ENCODE measurements around the gene PARVA. TPM values are rescaled to one million over a fixed set of nuclear protein-coding genes. Genes with fewer than 3 reads are reported as not detected.

Gene PARVA
- total and polyA plus RNA-seq, 2 donors from 2014 or later, result 25.1 to 80.3 TPM

DNA sequence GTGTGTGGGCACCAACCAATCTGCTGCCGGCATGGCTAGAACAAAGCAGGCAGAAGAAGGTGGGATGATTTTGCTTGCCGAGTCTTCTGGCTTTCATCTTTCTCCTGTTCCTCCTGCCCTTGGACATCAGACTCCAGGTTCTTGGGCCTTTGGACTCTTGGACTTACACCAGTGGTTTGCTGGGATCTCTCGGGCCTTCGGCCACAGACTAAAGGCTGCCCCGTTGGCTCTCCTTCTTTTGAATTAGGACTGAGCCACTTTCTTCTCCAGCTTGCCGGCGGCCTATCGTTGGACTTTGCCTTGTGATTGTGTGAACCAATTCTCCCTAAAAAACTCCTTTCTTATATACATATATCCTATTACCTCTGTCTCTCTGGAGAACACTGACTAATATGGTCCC is 168.8 kb downstream of the PARVA start:
- FAIRE-seq (no peak), DNase-seq (no peak)
- no peak overlapping the region for H3K27ac ChIP-seq (ENCODE audit: low read depth in 2 of 2, low read length in 2 of 2)
- H3K4me3 ChIP-seq (ENCODE audit: low read length in 3 of 3), result no peak overlapping the region
- H3K9me3 ChIP-seq (ENCODE audit: control insufficient read depth in 2 of 3, insufficient read depth in 1 of 3, low read length in 3 of 3), result no peaks in the 10 kb centered on the region
- no peaks in the 10 kb centered on the region for H3K27me3 ChIP-seq (ENCODE audit: control insufficient read depth, insufficient read depth, low read length)
- H3K4me1 ChIP-seq (ENCODE audit: control insufficient read depth in 2 of 3, insufficient read depth in 2 of 3, low read depth in 1 of 3, low read length in 3 of 3), result peaks cover 0 to 3% (median 0%) of the 10 kb centered on the region in 3 donors
- intact Hi-C loops (cut with DNase I), result no loop called here
- no peak overlapping the region for H3K9ac ChIP-seq (ENCODE audit: low read length in 3 of 3)
- no peaks in the 10 kb centered on the region for H3K36me3 ChIP-seq (ENCODE audit: control insufficient read depth in 2 of 3, insufficient read depth in 3 of 3, low read length in 3 of 3)
- TF ChIP-seq, protein P1, sequence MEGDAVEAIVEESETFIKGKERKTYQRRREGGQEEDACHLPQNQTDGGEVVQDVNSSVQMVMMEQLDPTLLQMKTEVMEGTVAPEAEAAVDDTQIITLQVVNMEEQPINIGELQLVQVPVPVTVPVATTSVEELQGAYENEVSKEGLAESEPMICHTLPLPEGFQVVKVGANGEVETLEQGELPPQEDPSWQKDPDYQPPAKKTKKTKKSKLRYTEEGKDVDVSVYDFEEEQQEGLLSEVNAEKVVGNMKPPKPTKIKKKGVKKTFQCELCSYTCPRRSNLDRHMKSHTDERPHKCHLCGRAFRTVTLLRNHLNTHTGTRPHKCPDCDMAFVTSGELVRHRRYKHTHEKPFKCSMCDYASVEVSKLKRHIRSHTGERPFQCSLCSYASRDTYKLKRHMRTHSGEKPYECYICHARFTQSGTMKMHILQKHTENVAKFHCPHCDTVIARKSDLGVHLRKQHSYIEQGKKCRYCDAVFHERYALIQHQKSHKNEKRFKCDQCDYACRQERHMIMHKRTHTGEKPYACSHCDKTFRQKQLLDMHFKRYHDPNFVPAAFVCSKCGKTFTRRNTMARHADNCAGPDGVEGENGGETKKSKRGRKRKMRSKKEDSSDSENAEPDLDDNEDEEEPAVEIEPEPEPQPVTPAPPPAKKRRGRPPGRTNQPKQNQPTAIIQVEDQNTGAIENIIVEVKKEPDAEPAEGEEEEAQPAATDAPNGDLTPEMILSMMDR (IDR thresholded peaks at IDR 0.05; ENCODE audit: borderline replicate concordance, extremely low read depth, insufficient read depth), result no peak

DNA sequence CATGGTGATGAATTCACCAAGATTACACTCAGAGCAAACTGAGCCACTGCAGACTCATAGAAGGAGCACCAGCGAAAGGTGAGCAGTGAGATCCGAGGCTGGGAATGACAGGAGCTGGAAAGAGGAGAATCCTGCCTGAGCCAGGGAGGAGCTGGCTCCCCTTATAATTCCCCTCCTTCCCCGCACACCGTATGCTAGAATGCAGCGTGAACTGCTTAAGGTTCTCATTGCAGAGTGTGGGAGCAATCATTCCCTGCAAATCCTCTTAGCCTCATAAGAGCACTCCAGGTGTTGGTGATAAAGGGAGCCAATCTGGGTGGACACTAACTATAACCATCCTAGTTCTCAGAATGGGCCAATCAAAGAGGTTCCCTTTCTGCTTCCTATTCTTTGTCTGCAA is 169.3 kb downstream of the PARVA start:
- intact Hi-C loops (cut with DNase I), result no loop called here
- no peak overlapping the region for H3K4me3 ChIP-seq (ENCODE audit: low read length in 3 of 3)
- no peaks in the 10 kb centered on the region for H3K27me3 ChIP-seq (ENCODE audit: control insufficient read depth, insufficient read depth, low read length)
- FAIRE-seq (no peak), DNase-seq (no peak)
- H3K9me3 ChIP-seq (ENCODE audit: control insufficient read depth in 2 of 3, insufficient read depth in 1 of 3, low read length in 3 of 3), result no peaks in the 10 kb centered on the region
- TF ChIP-seq, protein P1 (IDR thresholded peaks at IDR 0.05; ENCODE audit: borderline replicate concordance, extremely low read depth, insufficient read depth), result no peak
- H3K9ac ChIP-seq (ENCODE audit: low read length in 3 of 3), result no peak overlapping the region
- H3K36me3 ChIP-seq (ENCODE audit: control insufficient read depth in 2 of 3, insufficient read depth in 3 of 3, low read length in 3 of 3), result no peaks in the 10 kb centered on the region
- no peak overlapping the region for H3K27ac ChIP-seq (ENCODE audit: low read depth in 2 of 2, low read length in 2 of 2)
- H3K4me1 ChIP-seq (ENCODE audit: control insufficient read depth in 2 of 3, insufficient read depth in 2 of 3, low read depth in 1 of 3, low read length in 3 of 3), result peaks cover 0 to 3% (median 0%) of the 10 kb centered on the region in 3 donors

DNA sequence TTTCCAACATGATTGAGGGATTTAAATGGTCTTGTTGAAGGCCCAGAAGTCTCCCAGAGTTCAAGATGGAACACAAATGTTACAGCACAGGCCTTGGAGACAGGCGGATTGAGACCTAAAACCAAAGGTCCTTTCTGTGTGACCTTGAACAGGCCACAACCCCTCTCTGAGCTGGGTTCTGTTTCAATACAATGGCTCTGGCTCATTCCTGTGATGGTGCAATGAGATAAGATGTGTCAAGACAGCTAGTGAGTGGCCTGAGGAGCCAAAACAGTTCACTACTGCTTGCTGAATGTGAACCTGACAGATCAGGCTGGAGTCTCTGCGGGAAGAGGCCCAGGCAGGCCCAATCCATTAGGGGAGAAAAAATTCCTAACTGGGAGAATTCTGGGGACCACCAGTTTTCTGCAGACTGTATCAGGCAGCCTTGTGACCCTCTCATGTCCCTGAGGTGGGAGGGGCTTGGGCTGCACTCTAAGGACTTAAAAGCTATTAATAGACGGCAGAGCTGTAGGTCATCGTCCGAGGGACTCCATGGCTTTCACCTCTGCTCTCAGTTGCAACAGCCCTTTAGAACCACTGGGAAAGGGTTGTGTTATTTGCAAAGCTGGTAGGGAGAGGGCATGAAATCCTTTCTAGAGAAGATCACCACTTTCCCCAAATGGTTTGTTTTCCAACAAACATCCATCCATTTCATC is 170.7 kb downstream of the PARVA start:
- Histone ChIP-seq H3K27me3 (ENCODE audit: control insufficient read depth, insufficient read depth, low read length) (no peaks in the 10 kb centered on the region), H3K27ac (ENCODE audit: low read depth in 2 of 2, low read length in 2 of 2) (no peak overlapping the region), H3K4me3 (ENCODE audit: low read length in 3 of 3) (no peak overlapping the region), H3K36me3 (ENCODE audit: control insufficient read depth in 2 of 3, insufficient read depth in 3 of 3, low read length in 3 of 3) (no peaks in the 10 kb centered on the region), H3K9me3 (ENCODE audit: control insufficient read depth in 2 of 3, insufficient read depth in 1 of 3, low read length in 3 of 3) (no peaks in the 10 kb centered on the region), H3K9ac (ENCODE audit: low read length in 3 of 3) (no peak overlapping the region), H3K4me1 (ENCODE audit: control insufficient read depth in 2 of 3, insufficient read depth in 2 of 3, low read depth in 1 of 3, low read length in 3 of 3) (peaks cover 0 to 4% (median 0%) of the 10 kb centered on the region in 3 donors)
- TF ChIP-seq, protein P1 (IDR thresholded peaks at IDR 0.05; ENCODE audit: borderline replicate concordance, extremely low read depth, insufficient read depth), result no peak
- DNase-seq (peak in 2 of 5 donors; percentile 43 to 72), FAIRE-seq (no peak)
- intact Hi-C loops (cut with DNase I), result no loop called here

Data from kidney (tissue), 14 donors.